Activated CD8-positive, alpha-beta memory T cell treated with anti-CD3 and anti-CD28 coated beads, Interleukin-2, amount 50 U/mL, for 24 hours (primary cell): Measurements from ENCODE around the gene MEIKIN.

Source experiments
- DNase-seq: peaks from one replicate; pipeline ENCODE4 v3.0.0-alpha.2; 2020; ENCODE audit errors: extremely low read depth

The MEIKIN gene

GRCh38 chr5:131945551-131946168 lies at the start of gene MEIKIN:
TSS of gene MEIKIN (minus strand) at chr5:131945663. CDS start at chr5:131945505, 158 bp downstream.
- DNase-seq = no peak

- no peak for DNase-seq
Measured at GRCh38 chr5:131994533-131995226, 49.2 kb upstream of the MEIKIN start.

GRCh38 chr5:131994090-131994489 lies 48.6 kb upstream of the MEIKIN start:
- no peak for DNase-seq

GRCh38 chr5:131993676-131994075 lies 48.2 kb upstream of the MEIKIN start:
- DNase-seq = no peak

GRCh38 chr5:131992370-131992769 lies 46.9 kb upstream of the MEIKIN start:
- no peak for DNase-seq

GRCh38 chr5:131991593-131992324 lies 46.3 kb upstream of the MEIKIN start:
- DNase-seq = no peak

GRCh38 chr5:131990716-131991115 lies 45.3 kb upstream of the MEIKIN start:
- no peak for DNase-seq

- DNase-seq = no peak
Measured at GRCh38 chr5:131988601-131989000, 43.1 kb upstream of the MEIKIN start.

GRCh38 chr5:131987251-131987650 lies 41.8 kb upstream of the MEIKIN start:
- DNase-seq = no peak

- no peak for DNase-seq
Measured at GRCh38 chr5:131986161-131986912, 40.9 kb upstream of the MEIKIN start.

- no peak for DNase-seq
Measured at GRCh38 chr5:131984956-131985665, 39.6 kb upstream of the MEIKIN start.

GRCh38 chr5:131983244-131983771 lies 37.8 kb upstream of the MEIKIN start:
- no peak for DNase-seq

GRCh38 chr5:131981516-131981915 lies 36.1 kb upstream of the MEIKIN start:
- DNase-seq = no peak

- DNase-seq = no peak
Measured at GRCh38 chr5:131980696-131981095, 35.2 kb upstream of the MEIKIN start.

GRCh38 chr5:131979816-131980215 lies 34.4 kb upstream of the MEIKIN start:
- no peak for DNase-seq

- no peak for DNase-seq
Measured at GRCh38 chr5:131977212-131977604, 31.7 kb upstream of the MEIKIN start.

GRCh38 chr5:131976414-131977211 lies 31.1 kb upstream of the MEIKIN start:
- DNase-seq = no peak

- DNase-seq = no peak
Measured at GRCh38 chr5:131974956-131975726, 29.7 kb upstream of the MEIKIN start.

- DNase-seq = no peak
Measured at GRCh38 chr5:131974622-131974955, 29.1 kb upstream of the MEIKIN start.

- DNase-seq = no peak
Measured at GRCh38 chr5:131974016-131974415, 28.6 kb upstream of the MEIKIN start.
